Ishikawa (cell line): ENCODE data around the gene CBY1.

Experiments
- CEBPB ChIP-seq: IDR thresholded peaks from 2 replicates; pipeline ENCODE4 v1.6.1; 2012
- CREB1 ChIP-seq: IDR thresholded peaks from 2 replicates; pipeline ENCODE4 v1.6.1; 2012; ENCODE audit warnings: low read depth
- EGR1 ChIP-seq: IDR thresholded peaks from 2 replicates; pipeline ENCODE4 v1.6.1; 2012
- EP300 ChIP-seq: IDR thresholded peaks from 2 replicates; pipeline ENCODE4 v1.6.1; 2012; ENCODE audit warnings: borderline replicate concordance
- FOXM1 ChIP-seq: IDR thresholded peaks from 2 replicates; pipeline ENCODE4 v1.6.1; 2012; ENCODE audit warnings: low read depth, borderline replicate concordance
- MAX ChIP-seq: IDR thresholded peaks from 2 replicates; pipeline ENCODE4 v1.6.1; 2012
- NFIC ChIP-seq: IDR thresholded peaks from 2 replicates; pipeline ENCODE4 v1.6.1; 2012
- RAD21 ChIP-seq: IDR thresholded peaks from 2 replicates; pipeline ENCODE4 v1.6.1; 2012; ENCODE audit warnings: low read depth
- REST ChIP-seq: IDR thresholded peaks from 2 replicates; pipeline ENCODE4 v1.6.1; 2012; ENCODE audit warnings: low read depth, mild to moderate bottlenecking
- TAF1 ChIP-seq: IDR thresholded peaks from 2 replicates; pipeline ENCODE4 v1.6.1; 2012; ENCODE audit warnings: low read depth, mild to moderate bottlenecking
- TCF12 ChIP-seq: IDR thresholded peaks from 2 replicates; pipeline ENCODE4 v1.6.1; 2012; ENCODE audit warnings: low read depth
- TEAD4 ChIP-seq: IDR thresholded peaks from 2 replicates; pipeline ENCODE4 v1.6.1; 2012
- USF1 ChIP-seq: IDR thresholded peaks from 2 replicates; pipeline ENCODE4 v1.6.1; 2012
- YY1 ChIP-seq: IDR thresholded peaks from 2 replicates; pipeline ENCODE4 v1.6.1; 2012; ENCODE audit warnings: low read depth
- ZBTB7A ChIP-seq: IDR thresholded peaks from 2 replicates; pipeline ENCODE4 v1.6.1; 2012; ENCODE audit warnings: low read depth

The CBY1 gene

GRCh38 chr22:38641476-38642040 is 14.9 kb upstream of the CBY1 start:
- TF ChIP-seq EGR1 (no peak), TCF12 (no peak), CEBPB (no peak), ZBTB7A (no peak), NFIC (no peak), USF1 (no peak), FOXM1 (no peak), MAX (no peak), RAD21 (no peak), TEAD4 (no peak), EP300 (no peak), YY1 (no peak)

- TF ChIP-seq CEBPB (no peak), CREB1 (no peak), ZBTB7A (no peak), MAX (no peak), EP300 (no peak)
These were observed 11.0 kb upstream of the CBY1 start for GRCh38 chr22:38645430-38645829.

GRCh38 chr22:38649841-38650522 is 6.5 kb upstream of the CBY1 start:
- no peak for TF ChIP-seq CEBPB
- TF ChIP-seq TEAD4, result no peak
- TF ChIP-seq FOXM1, result no peak
- no peak for TF ChIP-seq TCF12
- no peak for TF ChIP-seq REST
- no peak for TF ChIP-seq ZBTB7A
- TF ChIP-seq YY1, result no peak
- TF ChIP-seq EGR1, result no peak
- no peak for TF ChIP-seq RAD21
- no peak for TF ChIP-seq CREB1
- TF ChIP-seq USF1, result no peak
- TF ChIP-seq EP300, result no peak
- TF ChIP-seq MAX, result no peak
- TF ChIP-seq TAF1, result no peak
- TF ChIP-seq NFIC, result no peak

GRCh38 chr22:38652859-38653258 is 3.6 kb upstream of the CBY1 start:
- TF ChIP-seq USF1 (peak; percentile 58; the same call in 1 of the 2 replicates), NFIC (no peak), CEBPB (no peak), MAX (no peak), REST (no peak), YY1 (no peak), FOXM1 (no peak)

- TF ChIP-seq REST (no peak), YY1 (no peak), TAF1 (no peak)
These were observed 2.7 kb upstream of the CBY1 start for GRCh38 chr22:38653741-38654140.
